ENCODE data around the gene GMDS. TPM values are rescaled to one million over a fixed set of nuclear protein-coding genes. Genes with fewer than 3 reads are reported as not detected.

The GMDS gene
- total RNA-seq, 1 experiment from 2014 or later = 9.7 TPM

- no peaks in the 10 kb centered on the region for H3K9me2 ChIP-seq (replicated peaks; ENCODE audit: insufficient read depth, low read length)
- H3K9ac ChIP-seq (ENCODE audit: low read length) = no peak overlapping the region
- H3K4me2 ChIP-seq (ENCODE audit: low read depth, low read length, poor library complexity, severe bottlenecking) = no peak overlapping the region
- H3K79me2 ChIP-seq (ENCODE audit: low read length) = no peaks in the 10 kb centered on the region
- H3K36me3 ChIP-seq (ENCODE audit: insufficient read depth, low read length) = no peaks in the 10 kb centered on the region
- peaks cover 28% of the 10 kb centered on the region; the same call in 1 of the 2 replicates for H4K20me1 ChIP-seq (ENCODE audit: insufficient read depth, low read depth, low read length)
- no peaks in the 10 kb centered on the region for H3K27me3 ChIP-seq (ENCODE audit: low read length)
- no peak for DNase-seq
- no peak overlapping the region for H3K27ac ChIP-seq (ENCODE audit: low read length)
- no peaks in the 10 kb centered on the region for H3K4me1 ChIP-seq (ENCODE audit: low read length)
- H3K9me3 ChIP-seq (ENCODE audit: low read length) = no peaks in the 10 kb centered on the region
- no peak overlapping the region for H3K4me3 ChIP-seq (ENCODE audit: low read length)
- H2AFZ ChIP-seq (ENCODE audit: low read length) = no peak overlapping the region
These were observed 96.7 kb downstream of the GMDS start for GRCh38 chr6:2148748-2149147.

DNA sequence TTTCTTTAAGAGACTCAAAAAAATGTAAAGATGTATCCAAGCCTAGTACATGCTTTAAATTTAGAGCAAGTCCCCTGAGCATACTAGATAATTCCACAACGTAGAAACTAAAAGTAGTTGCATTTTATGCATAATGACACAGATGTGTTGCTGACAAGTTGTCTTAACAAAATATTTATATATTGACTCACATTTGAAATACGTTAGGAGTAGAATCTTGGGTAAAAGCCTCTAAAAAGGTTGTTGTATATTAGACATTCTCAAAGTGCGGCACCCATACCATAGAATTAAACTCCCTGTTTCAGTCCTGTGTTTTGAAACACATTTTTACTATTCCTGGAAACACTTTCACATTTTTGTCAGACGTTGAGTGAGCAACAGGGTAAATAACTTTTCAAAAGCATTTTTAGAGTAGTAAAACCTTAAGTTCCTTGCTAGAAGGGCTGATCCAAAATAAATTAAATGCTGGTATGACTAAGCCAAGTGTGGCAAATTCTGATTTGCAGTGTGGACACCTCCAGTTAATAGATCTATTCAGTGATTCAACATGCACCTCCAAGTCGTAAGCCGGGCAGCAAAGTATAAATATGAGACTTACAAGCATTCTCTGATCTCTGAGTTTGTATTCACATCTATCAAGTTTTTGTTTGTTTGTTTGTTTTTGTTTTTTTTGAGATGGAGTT lies 97.5 kb downstream of the GMDS start:
- H3K36me3 ChIP-seq (ENCODE audit: insufficient read depth, low read length) = no peaks in the 10 kb centered on the region
- H3K9me3 ChIP-seq (ENCODE audit: low read length) = no peaks in the 10 kb centered on the region
- no peak overlapping the region for H3K27ac ChIP-seq (ENCODE audit: low read length)
- H4K20me1 ChIP-seq (ENCODE audit: insufficient read depth, low read depth, low read length) = peaks cover 36% of the 10 kb centered on the region; the same call in 1 of the 2 replicates
- no peak overlapping the region for H2AFZ ChIP-seq (ENCODE audit: low read length)
- H3K27me3 ChIP-seq (ENCODE audit: low read length) = no peaks in the 10 kb centered on the region
- H3K79me2 ChIP-seq (ENCODE audit: low read length) = no peaks in the 10 kb centered on the region
- H3K4me3 ChIP-seq (ENCODE audit: low read length) = no peak overlapping the region
- no peak overlapping the region for H3K9ac ChIP-seq (ENCODE audit: low read length)
- H3K4me1 ChIP-seq (ENCODE audit: low read length) = no peaks in the 10 kb centered on the region
- no peaks in the 10 kb centered on the region for H3K9me2 ChIP-seq (replicated peaks; ENCODE audit: insufficient read depth, low read length)
- H3K4me2 ChIP-seq (ENCODE audit: low read depth, low read length, poor library complexity, severe bottlenecking) = no peak overlapping the region
- no peak for DNase-seq

GRCh38 chr6:2147261-2147660 lies 98.1 kb downstream of the GMDS start:
- DNase-seq = no peak
- H3K36me3 ChIP-seq (ENCODE audit: insufficient read depth, low read length) = no peaks in the 10 kb centered on the region
- no peaks in the 10 kb centered on the region for H3K79me2 ChIP-seq (ENCODE audit: low read length)

GRCh38 chr6:2144210-2144609 lies 101.2 kb downstream of the GMDS start:
- peaks cover 47% of the 10 kb centered on the region for H4K20me1 ChIP-seq (ENCODE audit: insufficient read depth, low read depth, low read length)
- H3K27me3 ChIP-seq (ENCODE audit: low read length) = no peaks in the 10 kb centered on the region
- no peak overlapping the region for H3K4me3 ChIP-seq (ENCODE audit: low read length)
- H2AFZ ChIP-seq (ENCODE audit: low read length) = no peak overlapping the region
- H3K4me2 ChIP-seq (ENCODE audit: low read depth, low read length, poor library complexity, severe bottlenecking) = no peak overlapping the region
- H3K79me2 ChIP-seq (ENCODE audit: low read length) = no peaks in the 10 kb centered on the region
- no peaks in the 10 kb centered on the region for H3K36me3 ChIP-seq (ENCODE audit: insufficient read depth, low read length)
- no peaks in the 10 kb centered on the region for H3K4me1 ChIP-seq (ENCODE audit: low read length)
- no peaks in the 10 kb centered on the region for H3K9me3 ChIP-seq (ENCODE audit: low read length)
- H3K9me2 ChIP-seq (replicated peaks; ENCODE audit: insufficient read depth, low read length) = no peaks in the 10 kb centered on the region
- H3K27ac ChIP-seq (ENCODE audit: low read length) = no peak overlapping the region
- no peak overlapping the region for H3K9ac ChIP-seq (ENCODE audit: low read length)
- no peak for DNase-seq

More at GRCh38 chr6:2147261-2147660, 98.1 kb downstream of the GMDS start:
- Histone ChIP-seq H3K9ac (ENCODE audit: low read length) (no peak overlapping the region), H3K9me2 (replicated peaks; ENCODE audit: insufficient read depth, low read length) (no peaks in the 10 kb centered on the region), H3K27ac (ENCODE audit: low read length) (no peak overlapping the region), H3K9me3 (ENCODE audit: low read length) (no peaks in the 10 kb centered on the region), H3K27me3 (ENCODE audit: low read length) (no peaks in the 10 kb centered on the region), H4K20me1 (ENCODE audit: insufficient read depth, low read depth, low read length) (peaks cover 42% of the 10 kb centered on the region; the same call in 1 of the 2 replicates), H3K4me2 (ENCODE audit: low read depth, low read length, poor library complexity, severe bottlenecking) (no peak overlapping the region), H3K4me3 (ENCODE audit: low read length) (no peak overlapping the region), H2AFZ (ENCODE audit: low read length) (no peak overlapping the region), H3K4me1 (ENCODE audit: low read length) (no peaks in the 10 kb centered on the region)

- Histone ChIP-seq H3K79me2 (ENCODE audit: low read length) (no peaks in the 10 kb centered on the region), H3K4me2 (ENCODE audit: low read depth, low read length, poor library complexity, severe bottlenecking) (no peak overlapping the region), H3K27ac (ENCODE audit: low read length) (no peak overlapping the region), H3K9me2 (replicated peaks; ENCODE audit: insufficient read depth, low read length) (no peaks in the 10 kb centered on the region), H3K4me1 (ENCODE audit: low read length) (no peaks in the 10 kb centered on the region), H3K4me3 (ENCODE audit: low read length) (no peak overlapping the region), H3K36me3 (ENCODE audit: insufficient read depth, low read length) (no peaks in the 10 kb centered on the region), H2AFZ (ENCODE audit: low read length) (no peak overlapping the region), H3K27me3 (ENCODE audit: low read length) (no peaks in the 10 kb centered on the region), H3K9me3 (ENCODE audit: low read length) (no peaks in the 10 kb centered on the region), H3K9ac (ENCODE audit: low read length) (no peak overlapping the region), H4K20me1 (ENCODE audit: insufficient read depth, low read depth, low read length) (peaks cover 43% of the 10 kb centered on the region)
- no peak for DNase-seq
These were observed 103.6 kb downstream of the GMDS start for GRCh38 chr6:2141644-2142290.

GRCh38 chr6:2140438-2141128 lies 104.8 kb downstream of the GMDS start:
- Histone ChIP-seq H3K27ac (ENCODE audit: low read length) (no peak overlapping the region), H3K79me2 (ENCODE audit: low read length) (no peaks in the 10 kb centered on the region), H3K4me1 (ENCODE audit: low read length) (no peaks in the 10 kb centered on the region), H3K9me2 (replicated peaks; ENCODE audit: insufficient read depth, low read length) (no peaks in the 10 kb centered on the region), H3K9me3 (ENCODE audit: low read length) (no peaks in the 10 kb centered on the region), H3K4me3 (ENCODE audit: low read length) (no peak overlapping the region), H3K27me3 (ENCODE audit: low read length) (no peaks in the 10 kb centered on the region), H2AFZ (ENCODE audit: low read length) (no peak overlapping the region), H3K9ac (ENCODE audit: low read length) (no peak overlapping the region), H3K36me3 (ENCODE audit: insufficient read depth, low read length) (no peaks in the 10 kb centered on the region), H3K4me2 (ENCODE audit: low read depth, low read length, poor library complexity, severe bottlenecking) (no peak overlapping the region), H4K20me1 (ENCODE audit: insufficient read depth, low read depth, low read length) (peaks cover 44% of the 10 kb centered on the region)
- DNase-seq = no peak

DNA sequence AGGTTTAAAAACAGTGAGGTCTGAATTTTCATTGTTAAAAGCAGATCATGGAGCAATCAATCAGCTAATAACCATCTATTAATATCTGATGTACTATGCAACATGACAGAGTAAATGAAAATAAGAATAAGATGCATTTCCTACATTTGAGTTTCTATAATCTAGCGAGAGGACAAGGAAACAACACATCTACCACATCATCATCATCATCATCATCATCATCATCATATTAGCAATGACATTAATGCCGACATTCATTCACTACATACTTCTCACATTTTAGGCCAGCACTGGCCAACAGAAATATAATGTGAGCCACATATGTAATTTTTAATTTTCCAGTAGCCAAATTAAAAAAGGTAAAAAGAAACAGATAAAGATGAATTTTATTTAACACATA lies 110.0 kb downstream of the GMDS start:
- no peaks in the 10 kb centered on the region for H3K9me3 ChIP-seq (ENCODE audit: low read length)
- no peaks in the 10 kb centered on the region for H3K27me3 ChIP-seq (ENCODE audit: low read length)
- H3K79me2 ChIP-seq (ENCODE audit: low read length) = no peaks in the 10 kb centered on the region
- no peaks in the 10 kb centered on the region for H3K36me3 ChIP-seq (ENCODE audit: insufficient read depth, low read length)
- no peak overlapping the region for H3K4me2 ChIP-seq (ENCODE audit: low read depth, low read length, poor library complexity, severe bottlenecking)
- H3K9ac ChIP-seq (ENCODE audit: low read length) = no peak overlapping the region
- H3K4me1 ChIP-seq (ENCODE audit: low read length) = no peaks in the 10 kb centered on the region
- DNase-seq = no peak
- H3K9me2 ChIP-seq (replicated peaks; ENCODE audit: insufficient read depth, low read length) = no peaks in the 10 kb centered on the region
- H4K20me1 ChIP-seq (ENCODE audit: insufficient read depth, low read depth, low read length) = peaks cover 38% of the 10 kb centered on the region
- H3K4me3 ChIP-seq (ENCODE audit: low read length) = no peak overlapping the region
- H3K27ac ChIP-seq (ENCODE audit: low read length) = no peak overlapping the region
- no peak overlapping the region for H2AFZ ChIP-seq (ENCODE audit: low read length)

DNA sequence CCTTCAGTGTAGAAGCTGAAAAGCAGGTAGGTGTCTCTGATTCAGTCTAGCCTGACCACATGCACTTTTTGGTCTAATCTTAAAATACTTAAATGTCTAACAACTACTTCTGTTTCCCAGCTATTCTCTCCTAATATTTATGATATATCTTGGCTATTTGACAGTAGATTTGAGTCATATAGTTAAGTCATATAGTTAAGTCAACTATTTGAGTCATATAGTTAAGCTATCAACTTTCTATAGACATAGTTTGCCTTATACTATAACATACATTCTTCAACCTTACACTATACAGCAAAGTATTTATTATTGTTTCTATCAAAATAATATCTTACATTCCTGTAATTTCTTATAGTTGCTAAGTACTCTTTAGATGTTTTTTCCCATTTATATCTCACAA lies 110.9 kb downstream of the GMDS start:
- no peaks in the 10 kb centered on the region for H3K36me3 ChIP-seq (ENCODE audit: insufficient read depth, low read length)
- H3K4me3 ChIP-seq (ENCODE audit: low read length) = no peak overlapping the region
- no peak overlapping the region for H3K27ac ChIP-seq (ENCODE audit: low read length)
- H3K9me2 ChIP-seq (replicated peaks; ENCODE audit: insufficient read depth, low read length) = no peaks in the 10 kb centered on the region
- H3K9me3 ChIP-seq (ENCODE audit: low read length) = no peaks in the 10 kb centered on the region
- peaks cover 35% of the 10 kb centered on the region for H4K20me1 ChIP-seq (ENCODE audit: insufficient read depth, low read depth, low read length)
- H3K9ac ChIP-seq (ENCODE audit: low read length) = no peak overlapping the region
- no peak for DNase-seq
- no peak overlapping the region for H2AFZ ChIP-seq (ENCODE audit: low read length)
- H3K79me2 ChIP-seq (ENCODE audit: low read length) = no peaks in the 10 kb centered on the region
- no peaks in the 10 kb centered on the region for H3K27me3 ChIP-seq (ENCODE audit: low read length)
- H3K4me2 ChIP-seq (ENCODE audit: low read depth, low read length, poor library complexity, severe bottlenecking) = no peak overlapping the region
- H3K4me1 ChIP-seq (ENCODE audit: low read length) = no peaks in the 10 kb centered on the region
